Measurements from ENCODE around the gene TSKS. TPM values are rescaled to one million over a fixed set of nuclear protein-coding genes. Genes with fewer than 3 reads are reported as not detected.

Gene TSKS
- total and polyA plus RNA-seq, 4 donors, result 0.23 to 0.83 (median 0.61) TPM

- no peak for DNase-seq
- Histone ChIP-seq H3K27me3 (ENCODE audit: control insufficient read depth in 3 of 3, insufficient read depth in 3 of 3, low read length in 2 of 3) (no peaks in the 10 kb centered on the region), H3K27ac (ENCODE audit: low read depth in 1 of 2, low read length in 1 of 2) (no peak overlapping the region), H3K4me3 (no peak overlapping the region), H3K9ac (ENCODE audit: insufficient read depth in 1 of 2, low read length in 2 of 2) (no peak overlapping the region), H3K4me1 (ENCODE audit: control insufficient read depth in 5 of 5, insufficient read depth in 5 of 5, low read length in 5 of 5) (peaks cover 0 to 9% (median 0%) of the 10 kb centered on the region in 5 donors), H3K9me3 (ENCODE audit: control insufficient read depth in 4 of 4, insufficient read depth in 3 of 4, low read length in 3 of 4) (no peaks in the 10 kb centered on the region), H3K36me3 (ENCODE audit: control insufficient read depth in 4 of 4, insufficient read depth in 4 of 4, low read length in 4 of 4) (peaks cover 22 to 81% (median 45%) of the 10 kb centered on the region in 4 donors)
- TF ChIP-seq CTCF (IDR thresholded peaks at IDR 0.05; ENCODE audit: control extremely low read depth, extremely low read depth), result no peak
- 94 to 95% methylated on average over 25 of the region's 25 CpGs for WGBS, 2 donors
- ATAC-seq (ENCODE audit: insufficient read depth, low FRiP score), result no peak
Observed at GRCh38 chr19:49799798-49800376, 36.8 kb upstream of the TSKS start.

GRCh38 chr19:49799271-49799797, 36.2 kb upstream of the TSKS start:
- no peak overlapping the region for H3K9ac ChIP-seq (ENCODE audit: insufficient read depth in 1 of 2, low read length in 2 of 2)
- H3K27ac ChIP-seq (ENCODE audit: low read depth in 1 of 2, low read length in 1 of 2), result no peak overlapping the region
- TF ChIP-seq CTCF (IDR thresholded peaks at IDR 0.05; ENCODE audit: control extremely low read depth, extremely low read depth), result no peak
- H3K4me3 ChIP-seq, result no peak overlapping the region
- H3K36me3 ChIP-seq (ENCODE audit: control insufficient read depth in 4 of 4, insufficient read depth in 4 of 4, low read length in 4 of 4), result peaks cover 22 to 84% (median 46%) of the 10 kb centered on the region in 4 donors
- H3K9me3 ChIP-seq (ENCODE audit: control insufficient read depth in 4 of 4, insufficient read depth in 3 of 4, low read length in 3 of 4), result no peaks in the 10 kb centered on the region
- WGBS, 2 donors, result 93 to 96% methylated on average over 28 of the region's 28 CpGs
- DNase-seq (no peak), ATAC-seq (ENCODE audit: insufficient read depth, low FRiP score) (no peak)
- H3K4me1 ChIP-seq (ENCODE audit: control insufficient read depth in 5 of 5, insufficient read depth in 5 of 5, low read length in 5 of 5), result peaks cover 0 to 9% (median 0%) of the 10 kb centered on the region in 5 donors
- H3K27me3 ChIP-seq (ENCODE audit: control insufficient read depth in 3 of 3, insufficient read depth in 3 of 3, low read length in 2 of 3), result no peaks in the 10 kb centered on the region

- Histone ChIP-seq H3K27ac (ENCODE audit: low read depth in 1 of 2, low read length in 1 of 2) (no peak overlapping the region), H3K4me1 (ENCODE audit: control insufficient read depth in 5 of 5, insufficient read depth in 5 of 5, low read length in 5 of 5) (peaks cover 0 to 9% (median 0%) of the 10 kb centered on the region in 5 donors), H3K27me3 (ENCODE audit: control insufficient read depth in 3 of 3, insufficient read depth in 3 of 3, low read length in 2 of 3) (no peaks in the 10 kb centered on the region), H3K4me3 (no peak overlapping the region), H3K36me3 (ENCODE audit: control insufficient read depth in 4 of 4, insufficient read depth in 4 of 4, low read length in 4 of 4) (peaks cover 22 to 84% (median 46%) of the 10 kb centered on the region in 4 donors), H3K9ac (ENCODE audit: insufficient read depth in 1 of 2, low read length in 2 of 2) (no peak overlapping the region), H3K9me3 (ENCODE audit: control insufficient read depth in 4 of 4, insufficient read depth in 3 of 4, low read length in 3 of 4) (no peaks in the 10 kb centered on the region)
- TF ChIP-seq CTCF (IDR thresholded peaks at IDR 0.05; ENCODE audit: control extremely low read depth, extremely low read depth), result no peak
- no peak for ATAC-seq (ENCODE audit: insufficient read depth, low FRiP score)
- 93 to 97% methylated on average over 11 of the region's 11 CpGs for WGBS, 2 donors
- DNase-seq, result no peak
Observed at GRCh38 chr19:49798574-49798973, 35.5 kb upstream of the TSKS start.

Measured in lung (tissue), 12 donors.